Stimulated activated CD8-positive, alpha-beta memory T cell treated with anti-CD3 and anti-CD28 coated beads, Interleukin-15, amount 100 ng/mL, for 4 hours (primary cell): ENCODE measurements around the gene ARHGEF28.

Experiments
- DNase-seq, 2 donors: peaks; one replicate each; pipeline ENCODE4 v3.0.0-alpha.2; 2020; ENCODE audit warnings: low read depth in 2 of 2

ARHGEF28 gene

DNA sequence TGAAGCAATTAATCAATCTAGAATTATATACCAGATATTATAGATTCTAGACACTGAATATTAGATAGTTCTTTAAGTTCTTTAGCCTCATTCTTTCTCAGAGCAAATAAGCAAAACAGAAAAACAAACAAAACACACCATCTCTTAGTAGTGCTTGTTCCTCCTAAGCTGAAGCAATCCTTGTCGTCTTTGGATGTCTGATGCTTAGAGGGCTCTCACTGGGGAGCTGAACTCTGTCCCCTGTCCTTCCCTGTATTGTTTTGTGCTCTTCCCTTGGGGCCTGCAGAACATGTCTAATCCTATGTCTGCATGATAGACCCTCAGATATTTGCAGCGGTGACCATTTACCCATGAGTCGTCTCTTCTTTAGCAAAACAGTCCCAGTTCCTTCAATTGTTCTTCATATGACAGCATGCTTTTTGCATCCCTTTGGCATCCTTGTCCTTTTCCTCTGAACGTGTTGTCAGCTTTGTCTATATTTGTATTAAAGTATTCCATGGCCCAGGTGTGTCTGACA is 114.3 kb downstream of the ARHGEF28 start:
- DNase-seq, result no peak

DNA sequence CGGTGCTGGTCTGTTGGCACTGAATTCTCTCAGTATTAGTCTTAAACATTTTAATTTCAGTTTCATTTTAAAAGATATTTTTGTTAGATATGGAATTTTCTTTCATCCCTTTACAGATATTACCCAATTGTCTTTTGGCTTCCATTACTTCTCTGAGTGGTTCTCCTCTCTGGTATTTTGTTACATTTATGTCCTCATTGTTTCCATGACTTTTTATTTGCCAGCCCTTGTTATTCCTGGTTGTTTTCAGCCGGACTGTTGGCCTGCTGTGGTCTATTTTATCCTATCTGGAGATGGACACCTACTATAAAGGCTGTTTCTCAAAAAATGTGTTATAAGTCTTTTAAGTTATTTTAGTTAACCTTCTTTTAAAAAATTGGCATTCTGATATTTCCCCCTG is 117.2 kb downstream of the ARHGEF28 start:
- no peak for DNase-seq

DNA sequence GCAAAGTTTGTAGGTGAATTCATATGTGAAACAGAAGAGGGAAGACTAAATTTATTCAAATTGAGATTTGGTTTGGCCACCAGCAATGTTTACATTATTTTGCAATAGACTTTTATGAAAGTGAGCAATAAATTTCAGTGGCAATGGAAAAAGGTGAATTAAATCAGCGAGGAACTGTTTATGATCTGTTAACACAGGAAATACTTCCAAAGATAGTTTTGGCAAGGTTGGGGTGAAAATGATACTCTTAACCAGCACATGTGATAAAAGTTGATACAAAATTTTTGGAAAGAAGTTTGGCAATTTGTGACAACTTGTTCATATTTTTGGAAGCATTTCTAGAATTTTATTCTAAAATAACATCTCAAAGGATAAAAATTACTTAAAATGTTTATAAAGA is 119.8 kb downstream of the ARHGEF28 start:
- DNase-seq, result no peak

DNA sequence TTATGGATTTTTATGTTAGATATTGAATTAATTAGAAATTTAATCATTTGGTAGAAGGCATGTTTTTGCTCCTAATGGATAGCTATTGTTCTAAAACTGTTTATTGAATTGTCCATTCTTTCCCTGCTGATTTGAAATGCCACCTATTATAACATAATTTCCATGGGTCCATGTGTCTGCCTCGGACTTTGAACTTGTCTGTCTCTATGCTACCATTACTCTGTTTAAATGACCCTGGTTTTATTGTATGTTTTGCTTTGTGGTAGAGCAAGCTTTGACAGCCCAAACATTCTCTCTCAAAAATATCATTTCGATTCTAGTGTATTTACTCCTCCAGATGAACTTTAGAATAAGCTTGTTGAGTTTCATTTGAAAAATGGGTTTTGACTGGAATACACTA is 120.6 kb downstream of the ARHGEF28 start:
- DNase-seq, result no peak

DNA sequence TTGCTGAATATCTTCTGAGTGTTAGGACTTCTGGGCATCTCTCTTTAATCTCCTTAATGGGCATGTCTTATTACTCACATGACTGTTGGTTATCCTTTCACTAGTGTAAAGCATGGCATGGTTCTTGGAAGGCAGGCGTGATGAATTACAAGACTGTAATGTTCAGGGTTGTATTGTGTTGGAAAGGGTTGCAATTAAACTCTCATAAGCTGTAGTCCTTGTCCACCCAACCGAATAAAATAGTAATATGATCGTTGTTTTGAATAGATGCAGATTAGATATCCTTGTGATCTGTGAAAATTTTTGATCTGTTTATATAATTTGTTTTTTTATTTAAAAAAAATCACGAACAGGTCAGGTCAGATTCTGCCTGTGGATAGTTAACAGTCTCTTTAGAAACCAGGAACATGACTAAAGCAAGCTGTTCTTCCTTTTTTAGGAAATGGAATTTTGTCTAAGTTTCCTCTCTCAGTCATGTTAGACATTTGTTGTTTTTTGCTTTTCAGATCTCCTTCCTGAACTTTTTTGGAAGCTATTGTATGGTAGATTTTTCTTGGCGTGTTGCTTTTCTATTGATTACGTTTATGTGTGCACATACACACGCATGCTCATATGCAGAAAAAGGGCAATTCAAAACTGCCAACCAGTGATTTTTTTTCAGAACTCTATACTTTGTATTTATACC is 121.8 kb downstream of the ARHGEF28 start:
- DNase-seq, result no peak

DNA sequence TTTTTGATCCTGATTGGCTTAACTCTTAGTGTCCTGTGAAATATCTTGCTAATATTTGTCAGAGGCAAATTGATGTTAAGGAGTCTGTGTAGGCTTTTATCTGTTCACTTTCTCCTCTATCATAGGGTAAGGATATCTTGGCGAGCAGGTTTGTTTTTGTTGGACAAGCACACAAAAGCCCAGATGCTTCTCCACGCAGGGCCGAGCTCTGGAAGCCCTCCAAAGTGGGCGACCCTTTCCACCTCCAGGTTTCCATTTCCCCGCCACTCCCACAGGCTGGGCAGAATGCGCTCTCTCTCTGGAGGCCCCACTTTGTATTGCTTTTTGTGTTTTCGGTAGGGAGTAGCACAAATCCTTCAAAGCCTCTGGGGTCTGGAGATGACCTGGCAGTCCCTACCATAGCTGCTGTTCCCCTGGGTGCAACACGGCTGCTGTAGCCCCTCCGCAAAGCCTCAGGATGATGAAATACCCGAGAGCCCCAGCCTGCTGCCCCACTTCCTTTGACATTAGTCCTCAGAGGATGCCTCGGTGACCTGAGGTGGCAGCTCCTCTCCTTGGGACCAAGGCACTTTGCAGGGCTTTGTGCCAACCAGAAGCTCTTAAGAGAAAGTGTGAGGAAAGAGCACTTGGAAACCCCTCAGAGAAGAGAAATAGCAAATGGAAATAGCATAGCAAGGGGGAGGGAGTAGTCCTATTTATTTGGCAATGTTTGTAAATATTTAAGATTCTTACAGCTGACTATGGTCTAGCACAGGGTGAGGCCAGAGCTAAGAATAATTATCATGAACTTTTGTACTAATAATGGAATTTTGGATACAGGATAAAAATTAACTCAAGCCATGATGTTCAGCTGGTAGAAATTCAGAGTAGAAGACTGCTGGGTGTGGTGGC is 122.8 kb downstream of the ARHGEF28 start:
- DNase-seq, result no peak

DNA sequence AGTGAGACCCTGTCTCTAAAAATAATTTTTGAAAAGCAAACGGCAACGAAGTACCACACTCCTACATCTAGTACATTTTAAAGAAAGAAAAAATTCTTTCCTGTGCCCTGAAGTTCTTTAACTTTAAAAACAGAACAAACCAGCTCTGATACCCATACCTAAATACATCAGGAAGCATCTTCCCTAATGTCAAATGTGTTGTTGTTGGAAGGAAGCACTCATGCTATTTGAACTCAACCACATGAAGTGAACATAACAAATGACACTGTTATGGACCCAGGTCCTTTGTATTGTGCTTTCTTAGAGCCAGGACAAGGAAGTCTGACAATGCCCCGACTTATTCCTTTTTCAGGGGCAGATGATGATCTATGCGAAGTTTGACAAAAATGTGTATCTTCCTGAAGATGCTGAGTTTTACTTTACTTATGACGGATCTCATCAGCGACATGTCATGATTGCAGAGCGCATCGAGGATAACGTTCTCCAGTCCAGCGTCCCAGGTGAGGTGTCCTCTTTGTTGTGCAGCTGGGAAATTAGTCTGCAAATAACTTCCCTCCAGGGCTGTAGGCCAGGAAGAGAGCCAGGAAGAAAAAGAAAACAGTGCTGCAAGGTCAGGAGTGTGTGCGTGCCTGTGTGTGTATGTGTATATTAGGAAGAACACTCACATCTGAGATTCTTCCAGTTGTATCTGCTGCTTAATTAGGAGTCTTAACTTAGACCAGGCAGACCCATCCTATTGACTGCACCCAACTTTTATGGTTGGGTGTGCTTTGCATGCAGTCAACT is 123.7 kb downstream of the ARHGEF28 start:
- no peak for DNase-seq

DNA sequence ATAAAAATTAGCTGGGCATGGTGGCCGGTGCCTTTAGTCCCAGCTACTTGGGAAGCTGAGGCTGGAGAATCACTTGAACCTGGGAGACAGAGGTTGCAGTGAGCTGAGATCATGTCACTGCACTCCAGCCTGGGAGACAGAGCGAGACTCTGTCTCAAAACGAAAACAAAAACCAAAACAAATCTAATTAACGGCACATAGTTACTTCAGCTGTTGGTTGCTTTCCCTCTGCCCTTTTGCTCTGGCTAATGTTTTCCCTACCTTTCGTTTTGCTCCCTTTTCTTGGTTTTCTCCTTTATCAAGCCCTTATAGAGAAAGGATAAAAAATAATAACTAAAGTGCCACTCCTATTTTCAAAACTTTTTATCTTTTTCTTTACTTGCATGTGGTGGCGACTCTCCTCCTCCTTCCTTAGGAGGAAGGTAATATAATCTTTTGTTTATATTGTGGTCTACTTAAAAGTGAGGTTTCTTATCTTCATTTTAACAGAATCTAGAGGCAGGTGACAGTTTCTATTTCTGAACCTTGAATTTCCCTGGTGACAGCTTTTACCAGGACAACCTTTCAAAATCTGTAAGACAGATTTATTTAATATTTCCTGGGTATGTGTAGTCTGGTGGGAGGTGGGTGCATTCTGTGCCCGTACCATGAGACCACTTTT is 125.4 kb downstream of the ARHGEF28 start:
- DNase-seq, result no peak

DNA sequence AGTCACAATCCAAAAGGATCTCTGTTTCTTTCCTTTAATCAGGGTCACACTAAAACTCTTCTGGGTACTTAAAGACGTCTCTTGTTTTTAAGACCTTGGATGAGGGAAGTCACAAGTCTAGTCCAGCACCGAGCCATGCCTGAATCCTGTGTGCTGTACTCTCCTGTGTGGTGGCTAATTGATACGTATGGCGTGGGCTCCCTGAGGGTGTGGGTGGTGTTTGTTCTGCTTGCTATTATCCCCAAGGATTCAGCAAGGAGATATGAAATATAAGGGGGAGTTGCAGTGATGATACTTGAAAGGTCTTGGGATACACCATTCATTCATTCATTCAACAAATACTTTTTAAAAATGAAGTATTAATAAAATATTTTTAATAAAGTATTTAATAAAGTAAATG is 128.3 kb downstream of the ARHGEF28 start:
- DNase-seq, result no peak

DNA sequence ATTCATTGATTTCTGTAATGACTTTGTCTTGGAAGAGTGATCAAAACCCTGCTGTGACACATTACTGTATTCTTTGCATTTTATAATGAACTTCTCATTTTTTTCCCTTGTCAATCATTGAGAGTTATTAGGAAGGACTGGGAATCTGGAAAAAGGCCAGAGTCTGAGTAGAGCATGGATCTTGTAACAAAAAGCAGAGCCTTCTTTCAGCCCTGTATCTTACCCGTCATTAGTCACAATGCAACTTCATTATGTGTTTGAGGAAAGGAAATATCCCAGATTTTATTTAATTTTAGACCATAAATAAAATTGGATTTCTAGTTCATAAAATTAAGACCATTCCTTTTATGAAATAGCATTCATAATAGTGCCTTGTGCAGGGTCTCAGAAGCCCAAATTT is 131.4 kb downstream of the ARHGEF28 start:
- no peak for DNase-seq

DNA sequence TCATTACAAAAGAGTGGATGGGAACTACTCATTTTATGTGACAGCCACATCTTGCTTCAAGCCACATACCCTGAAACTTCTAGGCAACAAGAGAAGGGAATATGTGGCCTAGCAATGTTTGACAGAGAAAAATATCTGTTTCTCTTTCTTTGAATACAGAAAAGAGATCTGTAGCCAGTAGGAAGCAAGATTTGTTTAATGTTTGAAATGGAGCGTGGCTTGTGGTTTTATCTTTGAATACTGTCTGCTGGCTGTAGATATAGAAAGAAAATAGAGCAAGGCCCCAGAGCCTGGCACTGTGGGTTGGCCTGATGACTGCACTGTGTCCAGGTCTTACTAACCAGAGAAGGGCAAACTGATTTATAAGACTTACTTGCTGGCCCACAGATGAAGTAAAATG is 133.8 kb downstream of the ARHGEF28 start:
- DNase-seq, result no peak

DNA sequence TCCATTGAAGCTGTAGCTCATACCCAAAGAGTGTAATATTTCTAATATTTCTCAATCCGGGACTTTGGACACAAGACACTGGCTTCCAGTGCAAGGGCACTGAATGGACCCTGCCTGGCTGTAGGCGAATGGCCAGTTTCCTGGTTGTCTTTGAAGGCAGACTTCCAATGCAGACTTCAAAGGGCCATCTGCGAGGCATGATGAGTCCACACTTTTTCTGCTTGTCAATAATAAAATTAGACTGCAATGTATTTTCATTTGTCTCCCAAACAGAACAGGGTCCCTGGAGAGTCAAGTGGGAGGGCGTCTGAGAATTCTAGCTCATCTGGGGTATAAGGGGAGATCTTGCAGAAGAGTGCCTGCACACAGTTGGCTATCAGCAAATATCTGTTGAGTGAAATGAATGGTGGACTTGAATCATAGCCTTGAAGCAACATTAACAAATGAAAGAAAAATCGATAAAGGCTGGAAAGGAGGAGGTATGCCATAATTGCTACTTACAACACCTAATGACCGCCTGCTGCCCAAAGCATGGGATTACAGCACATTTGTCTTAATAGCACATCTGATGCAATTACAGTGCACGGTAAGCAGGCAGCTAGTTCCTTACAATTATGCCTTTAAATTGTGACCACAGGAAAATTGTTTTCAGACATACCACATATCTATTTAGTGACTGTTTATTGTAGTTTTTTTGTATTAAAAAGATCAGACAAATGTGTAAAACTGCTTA is 137.5 kb downstream of the ARHGEF28 start:
- DNase-seq, result no peak

DNA sequence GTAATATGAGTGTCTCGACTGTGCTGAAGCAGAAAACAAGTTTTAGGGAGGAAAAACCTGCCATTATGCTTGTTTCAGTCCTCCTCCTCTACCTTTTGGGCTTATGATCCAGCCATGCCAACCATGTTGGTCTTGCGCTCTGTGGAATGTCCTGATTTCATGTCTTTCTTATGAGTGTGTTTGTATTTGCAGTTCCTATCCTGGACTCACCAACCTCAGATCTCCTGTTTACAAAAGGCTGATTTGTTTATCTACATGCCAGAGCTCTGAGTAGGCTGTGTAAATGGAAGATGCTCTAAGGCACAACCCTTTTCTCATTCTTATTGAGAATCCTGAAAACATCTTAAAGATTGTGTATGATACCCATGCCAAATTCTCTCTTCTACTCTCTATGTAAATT is 138.6 kb downstream of the ARHGEF28 start:
- no peak for DNase-seq

DNA sequence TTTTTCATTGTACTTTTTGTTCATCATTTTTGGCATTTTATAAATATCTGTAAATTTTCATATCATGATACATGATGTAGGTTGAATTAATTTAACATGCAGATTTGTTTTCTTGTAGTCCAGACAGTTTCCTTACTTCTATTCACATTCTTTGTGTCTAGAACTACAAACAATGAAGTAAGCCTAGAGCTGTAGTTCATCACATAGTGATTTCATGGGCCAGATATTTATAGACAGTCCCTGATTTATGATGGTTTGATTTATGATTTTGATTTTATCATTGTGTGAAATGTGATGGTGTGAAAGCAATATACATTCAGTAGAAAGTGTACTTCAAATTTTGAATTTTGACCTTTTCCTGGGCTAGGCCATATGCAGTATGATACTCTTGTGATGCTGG is 139.0 kb downstream of the ARHGEF28 start:
- no peak for DNase-seq

DNA sequence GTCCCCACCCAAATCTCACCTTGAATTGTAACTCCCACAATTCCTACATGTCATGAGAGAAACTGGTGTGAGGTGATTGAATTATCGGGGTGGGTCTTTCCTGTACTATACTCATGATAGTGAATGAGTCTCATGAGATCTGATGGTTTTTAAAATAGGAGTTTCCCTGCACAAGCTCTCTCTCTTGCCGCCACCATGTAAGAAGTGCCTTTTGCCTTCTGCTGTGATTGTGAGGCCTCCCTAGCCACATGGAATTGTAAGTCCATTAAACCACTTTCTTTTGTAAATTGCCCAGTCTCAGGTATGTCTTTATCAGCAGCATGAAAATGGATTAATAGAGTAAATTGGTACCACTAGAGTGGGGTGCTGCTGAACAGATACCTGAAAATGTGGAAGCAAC is 140.9 kb downstream of the ARHGEF28 start:
- DNase-seq, result no peak

DNA sequence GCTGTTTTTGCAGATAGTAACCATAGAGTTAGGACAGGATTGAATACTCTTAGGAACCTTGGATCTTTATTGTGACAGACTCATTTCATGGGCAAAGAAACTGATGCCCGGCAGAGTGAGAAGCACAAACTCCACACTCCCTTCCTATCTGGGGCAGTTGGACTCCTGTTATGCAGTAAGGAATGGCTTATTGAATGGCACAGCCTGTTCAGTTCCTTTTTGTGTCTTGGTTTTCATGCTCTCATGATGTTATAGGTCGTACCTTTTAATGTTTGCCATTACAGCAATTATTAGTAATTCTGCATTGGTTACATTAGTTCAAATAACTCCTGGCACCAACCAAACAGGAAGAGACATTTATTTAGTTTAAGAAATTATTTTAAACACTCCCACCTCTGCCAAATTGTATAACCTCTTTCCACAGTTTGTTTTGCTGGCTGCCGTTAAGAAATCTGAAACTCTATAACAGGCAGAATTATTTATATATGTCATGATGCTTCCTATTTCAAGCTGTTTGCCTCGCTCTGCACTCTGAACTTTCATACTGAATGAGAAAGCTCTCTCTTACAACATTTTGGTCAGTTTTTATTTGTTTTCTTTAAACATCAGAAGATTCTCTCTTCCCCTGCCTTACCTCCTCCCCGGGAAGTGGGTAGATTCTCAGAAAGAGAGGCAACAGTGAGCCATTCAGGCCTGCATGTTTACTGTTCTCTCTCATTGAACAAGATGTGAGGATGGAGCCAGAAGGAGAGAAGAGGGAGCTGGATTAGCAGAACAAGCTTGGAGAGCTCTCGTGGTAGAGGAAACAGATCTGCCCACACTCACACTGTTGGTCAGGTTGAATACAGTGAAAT is 144.4 kb downstream of the ARHGEF28 start:
- DNase-seq, result no peak

DNA sequence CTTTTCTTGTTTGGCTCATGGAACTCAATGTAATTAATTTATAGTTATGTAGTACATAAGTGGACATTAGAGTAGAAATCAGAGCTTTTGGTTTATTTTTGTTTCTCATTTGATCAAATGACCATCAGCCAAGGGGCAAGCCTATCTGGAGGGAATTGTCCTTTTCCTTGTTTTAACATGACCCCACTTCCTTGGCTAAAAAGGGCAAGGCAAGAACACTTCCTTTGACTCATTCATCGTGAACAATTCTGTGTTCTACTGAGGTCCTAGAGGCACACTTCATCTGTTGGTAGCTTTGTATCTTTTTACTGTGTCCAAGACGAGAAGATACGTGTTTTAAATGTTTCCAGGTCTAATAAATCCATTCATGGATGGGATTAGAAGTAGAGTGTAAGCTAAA is 148.9 kb downstream of the ARHGEF28 start:
- DNase-seq, result no peak

DNA sequence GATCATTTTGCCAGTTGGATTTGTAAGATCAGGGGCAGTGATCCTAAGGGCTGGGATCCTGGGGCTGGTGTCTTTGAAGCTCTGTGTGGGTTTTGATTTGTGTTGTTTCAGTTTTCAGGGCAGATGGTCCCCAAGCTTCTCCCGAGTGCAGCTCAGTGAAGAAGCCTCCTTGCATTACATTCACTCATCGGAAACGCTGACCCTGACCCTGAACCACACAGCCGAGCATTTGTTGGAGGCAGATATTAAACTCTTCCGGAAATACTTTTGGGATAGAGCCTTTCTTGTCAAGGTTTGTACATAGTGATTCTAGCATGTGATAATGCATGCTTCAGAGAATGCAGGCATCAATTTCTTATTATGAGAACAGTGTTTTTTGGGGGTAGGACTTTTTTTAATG is 150.4 kb downstream of the ARHGEF28 start:
- DNase-seq, result no peak

DNA sequence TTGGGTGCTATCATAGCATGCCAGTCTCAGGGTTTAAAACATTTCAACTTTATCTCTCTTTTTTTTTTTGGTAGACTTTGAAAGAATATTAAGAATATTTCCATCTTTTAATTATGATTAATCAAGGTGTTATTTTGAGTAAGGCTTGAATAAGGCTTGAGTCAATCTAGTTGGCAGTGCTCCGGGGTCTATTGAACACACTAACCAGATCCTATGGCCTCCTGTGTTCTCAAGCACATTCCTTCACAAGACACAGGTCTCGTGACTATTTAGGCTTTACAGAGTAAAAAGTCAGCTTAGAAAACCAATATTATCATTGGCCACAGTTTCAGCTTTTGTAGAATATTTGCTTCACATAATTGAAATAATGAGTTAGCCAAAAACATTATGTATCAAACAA is 151.2 kb downstream of the ARHGEF28 start:
- no peak for DNase-seq
